Fibroblast of the aortic adventitia (primary cell): ENCODE measurements around the gene SLAMF1. TPM values are rescaled to one million over a fixed set of nuclear protein-coding genes. Genes with fewer than 3 reads are reported as not detected.

ENCODE experiments used
- DNase-seq: peaks from one replicate; pipeline ENCODE4 v3.0.0-alpha.2; 2010; ENCODE audit warnings: low read depth
- H3K4me3 ChIP-seq: 2 replicates; pipeline ENCODE4 v1.5.1; 2011; ENCODE audit warnings: low read depth, mild to moderate bottlenecking, control low read depth, low read length, moderate library complexity
- CTCF ChIP-seq: IDR thresholded peaks from 2 replicates; pipeline ENCODE4 v1.5.1; 2011; ENCODE audit warnings: mild to moderate bottlenecking, low read length, control low read depth, inconsistent platforms; ENCODE audit not compliant: insufficient read depth
- total RNA-seq: library from RNA; depleted of rRNA; stranded (reverse); fragments of >200 nt; gene quantifications from 2 replicates; pipeline ENCODE4 v1.2.3, GENCODE V29; 2012; ENCODE audit warnings: low replicate concordance

SLAMF1 gene
- total RNA-seq, 1 donor = not detected

- no peak for TF ChIP-seq CTCF
- no peak for DNase-seq
- H3K4me3 ChIP-seq = no peak overlapping the region
Observed at GRCh38 chr1:160624464-160624863, 22.4 kb downstream of the SLAMF1 start.

- DNase-seq = no peak
- H3K4me3 ChIP-seq = no peak overlapping the region
- TF ChIP-seq CTCF = no peak
Observed at GRCh38 chr1:160623862-160624261, 23.0 kb downstream of the SLAMF1 start.

GRCh38 chr1:160623227-160623633, 23.6 kb downstream of the SLAMF1 start:
- TF ChIP-seq CTCF = no peak
- no peak for DNase-seq
- no peak overlapping the region for H3K4me3 ChIP-seq

- no peak for DNase-seq
- TF ChIP-seq CTCF = no peak
- H3K4me3 ChIP-seq = no peak overlapping the region
Observed at GRCh38 chr1:160622501-160623226, 24.2 kb downstream of the SLAMF1 start.

- no peak overlapping the region for H3K4me3 ChIP-seq
- TF ChIP-seq CTCF = no peak
- DNase-seq = no peak
Observed at GRCh38 chr1:160621633-160622413, 25.0 kb downstream of the SLAMF1 start.

- no peak overlapping the region for H3K4me3 ChIP-seq
- no peak for TF ChIP-seq CTCF
- DNase-seq = no peak
Observed at GRCh38 chr1:160620942-160621632, 25.8 kb downstream of the SLAMF1 start.
